Sigmoid colon (tissue), 4 donors: ENCODE data around the gene ARHGAP22.

Experiments used
- EP300 ChIP-seq, 4 donors: sonication (generic); formaldehyde crosslinking; IDR thresholded peaks; one replicate each; pipeline ENCODE4 v1.6.1; 2017; ENCODE audit warnings: antibody characterized with exemption in 4 of 4
- POLR2A ChIP-seq, 2 donors: fragments of 450-650 bp; IDR thresholded peaks; one replicate each; pipeline ENCODE4 v1.6.1; 2016; ENCODE audit warnings: antibody characterized with exemption in 2 of 2, mild to moderate bottlenecking in 2 of 2, moderate library complexity in 2 of 2
- POLR2AphosphoS5 ChIP-seq, 4 donors: sonication (generic); formaldehyde crosslinking; IDR thresholded peaks; one replicate each; pipeline ENCODE4 v1.6.1; 2017; ENCODE audit warnings: antibody characterized with exemption in 4 of 4
- TF ChIP-seq, protein P1 (sequence below), 4 experiments: fragments of 450-650 bp in 3 of 4; fragments of 200-600 bp in 1 of 4; IDR thresholded peaks; one replicate each; pipeline ENCODE4 v1.5.1; 2016 to 2019; ENCODE audit warnings: antibody characterized with exemption in 4 of 4, mild to moderate bottlenecking in 3 of 4, moderate library complexity in 2 of 4

DNA sequence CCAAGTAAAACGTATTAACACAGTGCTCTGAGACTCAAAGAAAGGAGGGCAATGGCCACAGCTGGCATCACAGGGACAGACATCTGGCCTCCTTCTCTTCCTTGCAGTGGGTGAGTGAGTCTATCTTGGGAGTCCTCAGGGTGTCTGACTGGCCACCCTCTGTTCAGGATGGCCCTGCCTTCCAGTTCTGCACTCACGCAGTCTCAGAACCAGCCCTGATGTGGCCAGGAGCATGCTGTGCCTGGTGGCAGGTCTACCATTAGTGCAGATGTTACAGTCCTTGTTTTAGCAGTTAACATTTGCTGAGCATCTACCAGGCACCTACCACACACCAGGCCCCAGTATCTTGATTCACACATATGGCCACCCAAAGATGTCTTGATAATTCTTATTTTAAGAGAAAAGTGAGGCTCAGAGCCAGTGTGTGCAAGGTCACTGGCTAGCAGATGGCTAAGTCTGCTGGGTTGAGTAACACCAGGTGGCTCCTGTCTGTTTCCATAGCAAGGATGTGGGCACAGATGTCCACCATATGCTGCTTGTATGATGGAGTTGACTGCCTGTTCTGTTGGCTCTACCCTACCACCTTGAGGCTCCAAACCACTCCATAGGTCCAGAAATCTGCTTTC, 23.2 kb upstream of the ARHGAP22 start:
- TF ChIP-seq, protein P1, sequence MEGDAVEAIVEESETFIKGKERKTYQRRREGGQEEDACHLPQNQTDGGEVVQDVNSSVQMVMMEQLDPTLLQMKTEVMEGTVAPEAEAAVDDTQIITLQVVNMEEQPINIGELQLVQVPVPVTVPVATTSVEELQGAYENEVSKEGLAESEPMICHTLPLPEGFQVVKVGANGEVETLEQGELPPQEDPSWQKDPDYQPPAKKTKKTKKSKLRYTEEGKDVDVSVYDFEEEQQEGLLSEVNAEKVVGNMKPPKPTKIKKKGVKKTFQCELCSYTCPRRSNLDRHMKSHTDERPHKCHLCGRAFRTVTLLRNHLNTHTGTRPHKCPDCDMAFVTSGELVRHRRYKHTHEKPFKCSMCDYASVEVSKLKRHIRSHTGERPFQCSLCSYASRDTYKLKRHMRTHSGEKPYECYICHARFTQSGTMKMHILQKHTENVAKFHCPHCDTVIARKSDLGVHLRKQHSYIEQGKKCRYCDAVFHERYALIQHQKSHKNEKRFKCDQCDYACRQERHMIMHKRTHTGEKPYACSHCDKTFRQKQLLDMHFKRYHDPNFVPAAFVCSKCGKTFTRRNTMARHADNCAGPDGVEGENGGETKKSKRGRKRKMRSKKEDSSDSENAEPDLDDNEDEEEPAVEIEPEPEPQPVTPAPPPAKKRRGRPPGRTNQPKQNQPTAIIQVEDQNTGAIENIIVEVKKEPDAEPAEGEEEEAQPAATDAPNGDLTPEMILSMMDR (IDR thresholded peaks at IDR 0.05): no peak
- TF ChIP-seq POLR2A (IDR thresholded peaks at IDR 0.05): no peak
- TF ChIP-seq EP300 (IDR thresholded peaks at IDR 0.05): no peak
- TF ChIP-seq POLR2AphosphoS5 (IDR thresholded peaks at IDR 0.05): no peak
